ENCODE measurements around the gene ACAD8.
A peak's percentile ranks its signal among the peaks of the same experiment; 100 is the strongest.

The ACAD8 gene

GRCh38 chr11:134253188-134253993, at the start of gene ACAD8, which contains the start of gene THYN1:
Gene ACAD8, plus strand, starts transcription at chr11:134253568. Its CDS starts 33 bp downstream, at chr11:134253601.
Gene THYN1, minus strand, starts transcription at chr11:134253352. Its CDS starts 470 bp downstream, at chr11:134252882.
- Histone ChIP-seq H3K9me3 (ENCODE audit: low read length) (no peaks in the 10 kb centered on the region), H3K9ac (ENCODE audit: low read length) (peak within 1 kb of the TSS; percentile 62), H3K27ac (ENCODE audit: low read depth, low read length) (peak within 1 kb of the TSS; percentile 73), H3K27me3 (ENCODE audit: control insufficient read depth in 1 of 2, insufficient read depth in 2 of 2, low read length in 2 of 2) (no peaks in the 10 kb centered on the region), H3K4me3 (ENCODE audit: low read depth in 1 of 2, low read length in 2 of 2) (peak within 1 kb of the TSS; percentile 83 to 99), H3K36me3 (ENCODE audit: insufficient read depth, low read length) (peaks cover 41% of the 10 kb centered on the region), H3K4me1 (ENCODE audit: insufficient read depth, low read length) (peaks cover 15% of the 10 kb centered on the region)

DNA sequence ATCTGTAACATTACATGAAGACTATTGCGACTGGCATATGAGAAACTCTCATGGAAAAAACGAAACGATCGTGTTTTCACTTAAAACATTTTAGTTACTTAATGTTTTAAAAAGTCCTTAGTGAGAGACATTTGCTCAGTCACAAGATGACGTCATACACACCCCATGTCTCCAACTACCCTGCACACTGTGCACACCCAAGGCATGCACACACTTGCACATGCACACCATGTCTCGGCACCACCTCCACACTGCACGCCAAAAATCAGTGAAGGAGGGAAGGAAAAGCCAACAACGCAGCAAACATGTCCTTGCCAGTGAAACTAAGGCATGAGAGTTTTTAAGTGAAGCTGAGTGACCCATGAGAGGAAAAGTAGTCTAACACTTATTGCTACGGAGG, 47.6 kb upstream of the ACAD8 start:
- H3K9ac ChIP-seq (ENCODE audit: low read length) = no peak overlapping the region
- no peaks in the 10 kb centered on the region for H3K4me1 ChIP-seq (ENCODE audit: insufficient read depth, low read length)
- H3K27me3 ChIP-seq (ENCODE audit: control insufficient read depth in 1 of 2, insufficient read depth in 2 of 2, low read length in 2 of 2) = no peaks in the 10 kb centered on the region
- H3K36me3 ChIP-seq (ENCODE audit: insufficient read depth, low read length) = peaks cover 25% of the 10 kb centered on the region
- no peaks in the 10 kb centered on the region for H3K9me3 ChIP-seq (ENCODE audit: low read length)
- no peak overlapping the region for H3K27ac ChIP-seq (ENCODE audit: low read depth, low read length)
- no peak overlapping the region for H3K4me3 ChIP-seq (ENCODE audit: low read depth in 1 of 2, low read length in 2 of 2)

- no peaks in the 10 kb centered on the region for H3K27me3 ChIP-seq (ENCODE audit: control insufficient read depth in 1 of 2, insufficient read depth in 2 of 2, low read length in 2 of 2)
- H3K36me3 ChIP-seq (ENCODE audit: insufficient read depth, low read length) = peaks cover 25% of the 10 kb centered on the region
- H3K9ac ChIP-seq (ENCODE audit: low read length) = no peak overlapping the region
- H3K27ac ChIP-seq (ENCODE audit: low read depth, low read length) = no peak overlapping the region
- no peaks in the 10 kb centered on the region for H3K9me3 ChIP-seq (ENCODE audit: low read length)
- H3K4me1 ChIP-seq (ENCODE audit: insufficient read depth, low read length) = no peaks in the 10 kb centered on the region
- no peak overlapping the region for H3K4me3 ChIP-seq (ENCODE audit: low read depth in 1 of 2, low read length in 2 of 2)
These were observed 47.2 kb upstream of the ACAD8 start for GRCh38 chr11:134206185-134206584.

DNA sequence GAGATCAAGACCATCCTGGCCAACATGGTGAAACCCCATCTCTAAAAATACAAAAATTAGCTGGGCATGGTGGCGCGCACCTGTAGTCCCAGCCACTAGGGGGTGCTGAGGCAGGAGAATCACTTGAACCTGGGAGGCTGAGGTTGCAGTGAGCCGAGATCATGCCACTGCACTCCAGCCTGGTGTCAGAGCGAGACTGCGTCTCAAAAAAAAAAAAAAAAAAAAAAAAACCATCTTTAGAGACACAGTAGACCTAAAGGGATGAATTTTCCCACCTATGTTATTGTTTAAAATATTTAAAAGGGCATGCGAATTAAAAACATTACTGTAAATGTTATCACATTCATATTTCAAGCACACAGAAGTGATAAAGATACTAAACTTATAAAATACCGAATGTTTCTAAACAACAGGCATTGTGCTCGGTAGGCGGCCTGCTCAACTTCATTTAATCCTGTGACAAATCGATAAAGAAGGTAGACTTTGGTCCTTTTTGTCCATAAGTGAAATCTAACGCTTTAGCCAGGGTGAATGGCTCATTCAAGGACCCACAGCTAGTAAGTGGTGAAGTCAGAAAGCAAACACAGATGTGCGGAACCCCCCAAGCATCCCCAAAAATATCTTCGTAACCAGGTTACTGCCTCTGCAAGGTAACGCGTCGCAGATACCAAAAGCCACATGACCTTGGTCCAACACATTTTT, 45.7 kb upstream of the ACAD8 start:
- H3K27ac ChIP-seq (ENCODE audit: low read depth, low read length) = no peak overlapping the region
- H3K4me3 ChIP-seq (ENCODE audit: low read depth in 1 of 2, low read length in 2 of 2) = no peak overlapping the region
- H3K9me3 ChIP-seq (ENCODE audit: low read length) = no peaks in the 10 kb centered on the region
- no peaks in the 10 kb centered on the region for H3K27me3 ChIP-seq (ENCODE audit: control insufficient read depth in 1 of 2, insufficient read depth in 2 of 2, low read length in 2 of 2)
- H3K9ac ChIP-seq (ENCODE audit: low read length) = no peak overlapping the region
- no peaks in the 10 kb centered on the region for H3K4me1 ChIP-seq (ENCODE audit: insufficient read depth, low read length)
- peaks cover 15% of the 10 kb centered on the region for H3K36me3 ChIP-seq (ENCODE audit: insufficient read depth, low read length)

- no peak overlapping the region for H3K9ac ChIP-seq (ENCODE audit: low read length)
- H3K4me3 ChIP-seq (ENCODE audit: low read depth in 1 of 2, low read length in 2 of 2) = no peak overlapping the region
- no peak overlapping the region for H3K27ac ChIP-seq (ENCODE audit: low read depth, low read length)
- H3K4me1 ChIP-seq (ENCODE audit: insufficient read depth, low read length) = no peaks in the 10 kb centered on the region
- H3K27me3 ChIP-seq (ENCODE audit: control insufficient read depth in 1 of 2, insufficient read depth in 2 of 2, low read length in 2 of 2) = no peaks in the 10 kb centered on the region
- peaks cover 13% of the 10 kb centered on the region for H3K36me3 ChIP-seq (ENCODE audit: insufficient read depth, low read length)
- H3K9me3 ChIP-seq (ENCODE audit: low read length) = no peaks in the 10 kb centered on the region
These were observed 37.5 kb upstream of the ACAD8 start for GRCh38 chr11:134215836-134216235.

- peaks cover 13% of the 10 kb centered on the region for H3K36me3 ChIP-seq (ENCODE audit: insufficient read depth, low read length)
These were observed 36.6 kb upstream of the ACAD8 start for GRCh38 chr11:134216816-134217215.

GRCh38 chr11:134223121-134223520, 30.2 kb upstream of the ACAD8 start:
- Histone ChIP-seq H3K4me3 (ENCODE audit: low read depth in 1 of 2, low read length in 2 of 2) (peak overlapping the region; percentile 86 to 97), H3K36me3 (ENCODE audit: insufficient read depth, low read length) (peaks cover 6% of the 10 kb centered on the region), H3K9ac (ENCODE audit: low read length) (no peak overlapping the region), H3K4me1 (ENCODE audit: insufficient read depth, low read length) (peaks cover 29% of the 10 kb centered on the region), H3K27ac (ENCODE audit: low read depth, low read length) (no peak overlapping the region), H3K9me3 (ENCODE audit: low read length) (no peaks in the 10 kb centered on the region), H3K27me3 (ENCODE audit: control insufficient read depth in 1 of 2, insufficient read depth in 2 of 2, low read length in 2 of 2) (no peaks in the 10 kb centered on the region)

More at GRCh38 chr11:134216816-134217215, 36.6 kb upstream of the ACAD8 start:
- Histone ChIP-seq H3K9me3 (ENCODE audit: low read length) (no peaks in the 10 kb centered on the region), H3K4me1 (ENCODE audit: insufficient read depth, low read length) (no peaks in the 10 kb centered on the region), H3K27me3 (ENCODE audit: control insufficient read depth in 1 of 2, insufficient read depth in 2 of 2, low read length in 2 of 2) (no peaks in the 10 kb centered on the region), H3K9ac (ENCODE audit: low read length) (no peak overlapping the region), H3K4me3 (ENCODE audit: low read depth in 1 of 2, low read length in 2 of 2) (no peak overlapping the region), H3K27ac (ENCODE audit: low read depth, low read length) (no peak overlapping the region)

- H3K27ac ChIP-seq (ENCODE audit: low read depth, low read length) = peak within 1 kb of the TSS; percentile 98
- peak within 1 kb of the TSS; percentile 88 for H3K9ac ChIP-seq (ENCODE audit: low read length)
- H3K4me3 ChIP-seq (ENCODE audit: low read depth in 1 of 2, low read length in 2 of 2) = peak within 1 kb of the TSS; percentile 86 to 97
- no peaks in the 10 kb centered on the region for H3K27me3 ChIP-seq (ENCODE audit: control insufficient read depth in 1 of 2, insufficient read depth in 2 of 2, low read length in 2 of 2)
- peaks cover 3% of the 10 kb centered on the region for H3K36me3 ChIP-seq (ENCODE audit: insufficient read depth, low read length)
- H3K9me3 ChIP-seq (ENCODE audit: low read length) = no peaks in the 10 kb centered on the region
- peaks cover 30% of the 10 kb centered on the region for H3K4me1 ChIP-seq (ENCODE audit: insufficient read depth, low read length)
These were observed 29.3 kb upstream of the ACAD8 start, which contains the start of the genes NCAPD3 and VPS26B for GRCh38 chr11:134223836-134224709. Gene NCAPD3, minus strand, starts transcription at chr11:134223967. Its CDS starts 41 bp downstream, at chr11:134223926. Gene VPS26B, plus strand, starts transcription at chr11:134224671. Its CDS starts 452 bp downstream, at chr11:134225123.

DNA sequence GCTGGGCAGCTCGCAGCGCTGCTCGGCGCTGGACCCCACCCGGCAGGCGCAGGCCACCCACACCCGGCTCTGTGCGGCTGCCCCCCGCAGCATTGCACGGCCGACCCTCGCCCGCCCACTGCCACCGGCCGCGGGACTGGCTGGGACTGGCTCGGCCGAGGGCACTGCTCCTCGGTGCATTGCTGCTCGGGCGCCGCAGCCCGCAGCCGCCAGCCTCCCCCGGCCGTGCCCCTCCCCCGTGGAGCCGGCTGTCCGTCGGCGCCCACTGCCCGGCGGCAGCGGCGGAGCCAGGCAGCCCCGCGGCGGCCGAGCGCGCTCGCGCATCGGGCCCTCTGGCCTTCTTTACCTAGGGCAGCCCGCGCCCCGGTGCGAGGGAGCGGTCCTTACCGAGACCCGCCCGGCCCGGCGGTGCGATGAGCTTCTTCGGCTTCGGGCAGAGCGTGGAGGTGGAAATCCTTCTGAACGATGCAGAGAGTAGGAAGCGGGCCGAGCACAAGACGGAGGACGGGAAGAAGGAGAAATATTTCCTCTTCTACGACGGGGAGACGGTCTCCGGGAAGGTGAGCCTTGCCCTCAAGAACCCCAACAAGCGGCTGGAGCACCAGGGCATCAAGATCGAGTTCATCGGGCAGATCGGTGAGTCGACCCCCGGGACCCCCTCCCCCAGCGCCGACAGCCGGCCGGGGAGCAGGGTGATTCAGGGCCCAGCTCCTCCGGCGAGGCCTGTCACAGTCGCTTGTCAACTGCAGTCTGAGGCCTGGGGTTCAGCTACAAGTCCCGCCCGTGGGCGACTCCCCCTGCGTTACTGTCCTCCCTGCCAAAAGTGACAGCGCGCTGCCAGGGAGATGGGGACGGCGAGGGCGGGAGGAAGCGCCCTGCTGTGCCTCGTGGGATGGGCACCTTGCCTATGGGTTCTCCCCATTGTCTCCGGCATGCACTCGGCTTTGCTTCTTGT, 28.4 kb upstream of the ACAD8 start:
- no peaks in the 10 kb centered on the region for H3K27me3 ChIP-seq (ENCODE audit: control insufficient read depth in 1 of 2, insufficient read depth in 2 of 2, low read length in 2 of 2)
- peak overlapping the region; percentile 54 for H3K9ac ChIP-seq (ENCODE audit: low read length)
- peak overlapping the region; percentile 86 to 97 for H3K4me3 ChIP-seq (ENCODE audit: low read depth in 1 of 2, low read length in 2 of 2)
- H3K9me3 ChIP-seq (ENCODE audit: low read length) = no peaks in the 10 kb centered on the region
- H3K27ac ChIP-seq (ENCODE audit: low read depth, low read length) = peak overlapping the region; percentile 90
- H3K4me1 ChIP-seq (ENCODE audit: insufficient read depth, low read length) = peaks cover 35% of the 10 kb centered on the region
- H3K36me3 ChIP-seq (ENCODE audit: insufficient read depth, low read length) = no peaks in the 10 kb centered on the region

DNA sequence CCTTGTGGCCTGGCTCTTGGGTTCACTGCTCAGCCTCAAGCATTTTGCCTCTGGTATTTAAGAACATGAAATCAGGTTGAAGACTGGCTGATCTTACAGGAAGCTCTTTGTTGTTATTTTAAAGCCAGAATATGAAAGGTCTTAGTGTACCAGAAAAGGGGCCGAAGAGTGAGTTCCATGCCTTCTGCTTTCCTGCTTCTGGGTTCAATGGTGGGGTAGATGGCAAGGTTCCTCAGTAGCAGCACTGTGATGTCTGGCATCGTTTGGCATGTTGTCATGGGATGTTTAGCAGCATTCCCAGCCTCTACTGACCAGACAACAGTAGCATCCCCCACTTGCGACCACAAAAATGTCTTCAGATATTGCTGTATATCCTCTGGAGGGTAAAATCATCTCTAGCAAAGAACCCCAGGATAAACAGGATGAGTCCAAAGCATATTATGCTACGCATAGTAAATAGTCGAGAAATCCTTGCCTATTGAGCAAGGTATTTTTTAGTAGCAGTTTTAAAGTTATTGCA, 26.5 kb upstream of the ACAD8 start:
- Histone ChIP-seq H3K4me1 (ENCODE audit: insufficient read depth, low read length) (peaks cover 35% of the 10 kb centered on the region), H3K4me3 (ENCODE audit: low read depth in 1 of 2, low read length in 2 of 2) (no peak overlapping the region)

More for the DNA sequence above, 26.5 kb upstream of the ACAD8 start:
- no peaks in the 10 kb centered on the region for H3K36me3 ChIP-seq (ENCODE audit: insufficient read depth, low read length)
- no peaks in the 10 kb centered on the region for H3K27me3 ChIP-seq (ENCODE audit: control insufficient read depth in 1 of 2, insufficient read depth in 2 of 2, low read length in 2 of 2)
- no peak overlapping the region for H3K9ac ChIP-seq (ENCODE audit: low read length)
- H3K27ac ChIP-seq (ENCODE audit: low read depth, low read length) = no peak overlapping the region
- H3K9me3 ChIP-seq (ENCODE audit: low read length) = no peaks in the 10 kb centered on the region

Measured in muscle layer of colon (tissue), 2 donors.